ENCODE measurements around the gene GALNT10.
A peak's percentile ranks its signal among the peaks of the same experiment; 100 is the strongest.

The GALNT10 gene

DNA sequence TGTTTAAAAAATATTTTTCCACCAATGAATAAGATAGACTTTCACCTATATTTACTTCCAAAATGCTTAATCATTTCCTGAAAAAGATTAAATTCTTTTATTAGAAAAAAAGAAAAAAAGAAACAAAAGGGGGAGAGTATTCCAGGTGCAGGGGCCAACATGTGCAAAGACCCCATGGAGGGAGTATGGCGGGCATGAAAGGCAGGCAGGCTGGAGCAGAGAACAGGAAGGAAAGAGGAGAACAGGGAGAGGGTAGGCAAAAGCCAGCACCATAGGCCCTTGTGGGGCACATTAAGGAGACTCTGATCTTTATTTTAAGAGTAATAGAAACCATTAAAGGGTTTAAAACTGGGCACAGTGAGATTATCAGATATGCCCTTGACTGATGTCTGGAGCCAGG, 238.8 kb downstream of the GALNT10 start:
- no peak overlapping the region for H3K4me3 ChIP-seq (replicated peaks in 1 of 2; ENCODE audit: low read depth in 2 of 2, low read length in 2 of 2)
- no peak for DNase-seq (ENCODE audit: low read depth in 2 of 2)
- TF ChIP-seq, protein P1, sequence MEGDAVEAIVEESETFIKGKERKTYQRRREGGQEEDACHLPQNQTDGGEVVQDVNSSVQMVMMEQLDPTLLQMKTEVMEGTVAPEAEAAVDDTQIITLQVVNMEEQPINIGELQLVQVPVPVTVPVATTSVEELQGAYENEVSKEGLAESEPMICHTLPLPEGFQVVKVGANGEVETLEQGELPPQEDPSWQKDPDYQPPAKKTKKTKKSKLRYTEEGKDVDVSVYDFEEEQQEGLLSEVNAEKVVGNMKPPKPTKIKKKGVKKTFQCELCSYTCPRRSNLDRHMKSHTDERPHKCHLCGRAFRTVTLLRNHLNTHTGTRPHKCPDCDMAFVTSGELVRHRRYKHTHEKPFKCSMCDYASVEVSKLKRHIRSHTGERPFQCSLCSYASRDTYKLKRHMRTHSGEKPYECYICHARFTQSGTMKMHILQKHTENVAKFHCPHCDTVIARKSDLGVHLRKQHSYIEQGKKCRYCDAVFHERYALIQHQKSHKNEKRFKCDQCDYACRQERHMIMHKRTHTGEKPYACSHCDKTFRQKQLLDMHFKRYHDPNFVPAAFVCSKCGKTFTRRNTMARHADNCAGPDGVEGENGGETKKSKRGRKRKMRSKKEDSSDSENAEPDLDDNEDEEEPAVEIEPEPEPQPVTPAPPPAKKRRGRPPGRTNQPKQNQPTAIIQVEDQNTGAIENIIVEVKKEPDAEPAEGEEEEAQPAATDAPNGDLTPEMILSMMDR (IDR thresholded peaks at IDR 0.05; ENCODE audit: low read depth, low read length) = no peak

DNA sequence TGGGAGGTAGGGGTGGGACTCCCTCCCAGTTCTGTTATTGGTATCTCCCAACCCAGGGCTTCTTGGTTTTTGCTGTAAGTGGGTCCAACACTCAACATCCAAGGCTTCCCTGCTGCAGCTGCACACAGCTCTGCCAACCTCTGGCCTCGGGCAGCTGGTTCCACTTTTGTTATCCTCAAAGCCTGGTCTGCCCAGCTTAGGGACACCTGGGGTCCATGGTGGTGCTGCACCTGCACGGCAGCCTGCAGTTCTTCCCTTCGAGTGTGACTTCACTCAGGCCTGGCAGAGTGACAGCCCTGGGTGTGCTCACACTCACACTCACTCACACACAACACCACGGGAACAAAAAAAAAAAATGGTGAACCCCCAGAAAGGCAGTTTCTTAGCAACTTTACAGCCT, 239.9 kb downstream of the GALNT10 start:
- H3K4me3 ChIP-seq (replicated peaks in 1 of 2; ENCODE audit: low read depth in 2 of 2, low read length in 2 of 2) = no peak overlapping the region
- DNase-seq (ENCODE audit: low read depth in 2 of 2) = no peak
- TF ChIP-seq, protein P1 (IDR thresholded peaks at IDR 0.05; ENCODE audit: low read depth, low read length) = no peak

DNA sequence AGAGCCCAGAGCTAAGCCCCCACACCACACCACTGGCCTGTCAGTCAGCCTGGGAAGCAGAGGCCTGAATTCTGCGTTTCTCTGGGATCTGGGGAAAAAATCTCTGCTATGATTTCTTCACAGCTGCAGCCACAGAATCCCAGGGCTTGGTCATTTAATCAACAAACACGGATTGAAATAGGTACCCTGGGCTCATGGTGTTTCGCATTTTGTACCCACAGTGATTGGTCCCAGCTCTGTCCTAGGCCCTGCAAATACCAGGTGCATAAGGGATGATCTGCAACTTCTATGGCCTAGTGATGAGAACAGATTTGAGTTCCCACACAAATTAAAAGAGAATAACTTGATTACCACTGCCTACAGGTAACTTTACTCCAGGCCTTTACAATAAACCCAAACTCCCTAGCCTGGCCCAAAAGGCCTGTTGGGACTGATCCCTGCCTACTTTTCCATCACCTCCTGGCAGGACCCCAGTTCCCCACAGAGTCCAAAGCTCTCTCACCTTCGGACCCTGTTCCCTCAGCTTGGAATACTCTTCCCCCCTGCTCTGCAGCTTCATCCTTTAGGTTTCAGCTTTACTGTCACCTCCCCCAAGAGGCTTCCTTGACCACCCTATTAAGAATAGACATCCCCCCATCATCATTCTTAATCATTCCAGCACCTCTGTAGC, 240.6 kb downstream of the GALNT10 start:
- TF ChIP-seq, protein P1 (IDR thresholded peaks at IDR 0.05; ENCODE audit: low read depth, low read length) = no peak
- DNase-seq (ENCODE audit: low read depth in 2 of 2) = no peak

DNA sequence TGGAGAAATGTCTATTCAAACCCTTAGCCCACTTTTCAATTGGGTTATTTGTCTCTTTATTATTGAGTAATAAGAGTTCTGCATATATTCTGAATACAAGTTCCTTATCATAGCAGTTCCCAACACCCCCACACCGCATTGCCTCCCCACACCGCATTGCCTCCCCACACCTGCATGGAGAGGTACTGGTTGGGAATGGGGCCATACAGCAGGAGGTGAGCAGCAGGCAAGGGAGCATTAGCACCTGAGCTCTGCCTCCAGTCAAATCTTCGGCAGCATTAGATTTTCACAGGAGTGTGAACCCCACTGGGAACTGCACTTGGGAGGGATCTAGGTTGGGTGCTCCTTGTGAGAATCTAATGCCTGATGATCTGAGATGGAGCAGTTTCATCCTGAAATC, 244.7 kb downstream of the GALNT10 start:
- TF ChIP-seq, protein P1 (IDR thresholded peaks at IDR 0.05; ENCODE audit: low read depth, low read length) = no peak
- no peak overlapping the region for H3K4me3 ChIP-seq (replicated peaks in 1 of 2; ENCODE audit: low read depth in 2 of 2, low read length in 2 of 2)
- no peak for DNase-seq (ENCODE audit: low read depth in 2 of 2)

More for the DNA sequence above, 240.6 kb downstream of the GALNT10 start:
- no peak overlapping the region for H3K4me3 ChIP-seq (replicated peaks in 1 of 2; ENCODE audit: low read depth in 2 of 2, low read length in 2 of 2)

DNA sequence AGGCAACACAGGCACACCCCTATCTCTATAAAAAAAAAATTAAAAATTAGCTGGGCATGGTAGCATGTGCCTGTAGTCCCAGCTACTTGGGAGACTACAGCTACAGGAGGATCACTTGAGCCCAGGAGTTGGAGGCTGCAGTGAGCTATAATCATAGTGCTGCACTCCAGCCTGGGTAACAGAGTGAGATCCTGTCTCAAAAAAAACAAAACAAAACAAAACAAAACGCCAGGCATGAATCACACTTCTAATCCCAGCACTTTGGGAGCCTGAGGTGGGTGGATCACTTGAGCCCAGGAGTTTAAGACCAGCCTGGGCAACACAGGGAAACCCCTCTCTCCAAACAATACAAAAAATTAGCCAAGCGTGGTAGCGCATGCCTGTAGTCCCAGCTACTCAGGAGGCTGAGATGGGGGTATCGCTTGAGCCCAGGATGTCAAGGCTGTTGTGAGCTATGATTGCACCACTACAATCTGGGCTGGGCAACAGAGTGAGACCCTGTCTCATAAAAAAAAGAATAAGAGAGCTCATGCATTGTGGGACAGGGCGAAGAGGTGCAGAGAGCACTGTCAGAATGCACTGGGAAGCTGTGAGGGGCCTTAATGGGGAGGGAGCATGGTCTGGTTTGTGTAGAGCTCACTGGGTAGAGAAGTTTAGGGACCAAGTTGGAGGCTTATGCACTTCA, 246.9 kb downstream of the GALNT10 start:
- TF ChIP-seq, protein P1 (IDR thresholded peaks at IDR 0.05; ENCODE audit: low read depth, low read length) = no peak
- peak in 1 of 2 donors; percentile 23 for DNase-seq (ENCODE audit: low read depth in 2 of 2)
- no peak overlapping the region for H3K4me3 ChIP-seq (replicated peaks in 1 of 2; ENCODE audit: low read depth in 2 of 2, low read length in 2 of 2)

DNA sequence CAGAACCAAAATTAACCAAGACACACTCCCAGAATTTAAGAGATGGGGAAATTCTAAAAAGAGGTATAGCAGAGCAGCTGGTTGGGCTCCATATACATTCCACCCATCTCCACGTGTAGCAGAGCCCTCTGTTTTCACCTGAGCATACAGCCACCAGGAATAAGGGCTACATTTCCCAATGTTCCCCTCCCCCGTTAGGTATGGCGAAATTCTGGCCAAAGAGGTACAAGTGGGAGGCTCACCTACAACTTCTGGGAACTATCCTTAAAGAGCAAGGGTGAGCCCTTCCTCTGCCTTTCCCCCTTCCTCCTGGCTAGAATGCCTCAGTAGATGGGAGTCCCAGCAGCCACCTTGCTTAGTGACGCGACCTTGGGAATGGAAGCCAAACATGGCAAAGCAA, 250.0 kb downstream of the GALNT10 start:
- TF ChIP-seq, protein P1 (IDR thresholded peaks at IDR 0.05; ENCODE audit: low read depth, low read length) = no peak
- H3K4me3 ChIP-seq (replicated peaks in 1 of 2; ENCODE audit: low read depth in 2 of 2, low read length in 2 of 2) = no peak overlapping the region
- DNase-seq (ENCODE audit: low read depth in 2 of 2) = no peak

Measured in cardiac fibroblast (primary cell).